GM23248 (cell line): ENCODE data around the gene LRFN2. TPM values are rescaled to one million over a fixed set of nuclear protein-coding genes. Genes with fewer than 3 reads are reported as not detected.

Source experiments
- DNase-seq: peaks from one replicate; pipeline ENCODE4 v3.0.0-alpha.2; 2015
- H2AFZ ChIP-seq: fragments of 200-600 bp; sonication (generic); 2 replicates; pipeline ENCODE4 v1.6.1; 2016; ENCODE audit warnings: antibody characterized with exemption
- H3F3A ChIP-seq: fragments of 200-600 bp; sonication (generic); 2 replicates; pipeline ENCODE4 v1.6.1; 2016; ENCODE audit warnings: mild to moderate bottlenecking, antibody characterized with exemption, mixed run types; ENCODE audit not compliant: insufficient read depth
- H3K27ac ChIP-seq: fragments of 200-600 bp; sonication (generic); 2 replicates; pipeline ENCODE4 v1.5.1; 2016; ENCODE audit warnings: mild to moderate bottlenecking
- H3K27me3 ChIP-seq: fragments of 200-600 bp; sonication (generic); replicated peaks from 2 replicates; pipeline ENCODE4 v1.6.1; 2016; ENCODE audit warnings: mild to moderate bottlenecking; ENCODE audit not compliant: insufficient read depth
- H3K36me3 ChIP-seq: fragments of 200-600 bp; sonication (generic); 2 replicates; pipeline ENCODE4 v1.6.1; 2016; ENCODE audit warnings: low read depth, mild to moderate bottlenecking
- H3K4me1 ChIP-seq: fragments of 200-600 bp; sonication (generic); 2 replicates; pipeline ENCODE4 v1.6.1; 2016; ENCODE audit warnings: mild to moderate bottlenecking; ENCODE audit not compliant: insufficient read depth
- H3K4me2 ChIP-seq: fragments of 200-600 bp; sonication (generic); one replicate; pipeline ENCODE4 v1.6.1; 2016; ENCODE audit warnings: mild to moderate bottlenecking; ENCODE audit not compliant: unreplicated experiment
- H3K4me3 ChIP-seq: fragments of 200-600 bp; sonication (generic); 2 replicates; pipeline ENCODE4 v1.5.1; 2016; ENCODE audit warnings: mild to moderate bottlenecking
- H3K79me2 ChIP-seq: fragments of 200-600 bp; sonication (generic); 2 replicates; pipeline ENCODE4 v1.6.1; 2016; ENCODE audit warnings: mild to moderate bottlenecking; ENCODE audit not compliant: insufficient read depth
- H3K9ac ChIP-seq: fragments of 200-600 bp; sonication (generic); 2 replicates; pipeline ENCODE4 v1.6.1; 2016; ENCODE audit warnings: mild to moderate bottlenecking
- H3K9me2 ChIP-seq: fragments of 200-600 bp; sonication (generic); 2 replicates; pipeline ENCODE4 v1.6.1; 2016; ENCODE audit warnings: mixed run types, mild to moderate bottlenecking, moderate library complexity; ENCODE audit not compliant: insufficient read depth
- H3K9me3 ChIP-seq: fragments of 200-600 bp; sonication (generic); one replicate; pipeline ENCODE4 v1.6.1; 2017; ENCODE audit warnings: low read depth
- H4K20me1 ChIP-seq: fragments of 200-600 bp; sonication (generic); 2 replicates; pipeline ENCODE4 v1.6.0; 2016; ENCODE audit not compliant: insufficient read depth
- EZH2 ChIP-seq: fragments of 200-600 bp; sonication (generic); IDR thresholded peaks from 2 replicates; pipeline ENCODE4 v1.6.1; 2018; ENCODE audit warnings: antibody characterized with exemption, mild to moderate bottlenecking; ENCODE audit not compliant: insufficient read depth, poor library complexity, severe bottlenecking
- EZH2phosphoT487 ChIP-seq: fragments of 200-600 bp; sonication (generic); IDR thresholded peaks from 2 replicates; pipeline ENCODE4 v1.6.1; 2018; ENCODE audit warnings: antibody characterized with exemption, moderate library complexity, mild to moderate bottlenecking, low read depth; ENCODE audit not compliant: insufficient read depth
- WGBS, 2 experiments: methylation state at CpG; one replicate each; pipeline ENCODE4 v1.1.6; 2015 to 2017; ENCODE audit warnings: low lambda C conversion rate in 2 of 2, low coverage in 1 of 2; ENCODE audit errors: missing lambda C conversion rate in 2 of 2; 5-methylcytosine and 5-hydroxymethylcytosine counted together
- in situ Hi-C: fragments of 300-500 bp; cut with MboI; formaldehyde crosslinking; loops from 2 replicates; pipeline ENCODE4 v1.15.0; 2020
- polyA plus RNA-seq: library from polyadenylated mRNA; unstranded; fragments of >200 nt; fragmentation: Nextera tagmentation; extraction: Ambion mirVana; gene quantifications from 2 replicates; pipeline ENCODE4 v1.2.1, GENCODE V29; 2016
- total RNA-seq: library from RNA; depleted of rRNA; stranded (reverse); fragments of >200 nt; shearing (Covaris generic); gene quantifications from 2 replicates; pipeline ENCODE4 v1.2.3, GENCODE V29; 2014

The LRFN2 gene
- total and polyA plus RNA-seq, 2 experiments from 2014 or later: not detected

GRCh38 chr6:40569162-40569910, 17.8 kb downstream of the LRFN2 start:
- Histone ChIP-seq H3K4me2 (no peak overlapping the region), H3K27ac (no peak overlapping the region), H3K79me2 (no peaks in the 10 kb centered on the region), H3K27me3 (no peaks in the 10 kb centered on the region), H3K4me3 (no peak overlapping the region), H3F3A (no peaks in the 10 kb centered on the region), H3K9me3 (no peaks in the 10 kb centered on the region), H2AFZ (no peak overlapping the region), H3K4me1 (no peaks in the 10 kb centered on the region), H3K9ac (no peak overlapping the region), H4K20me1 (no peaks in the 10 kb centered on the region), H3K36me3 (no peaks in the 10 kb centered on the region), H3K9me2 (no peaks in the 10 kb centered on the region)
- no peak for TF ChIP-seq EZH2phosphoT487
- TF ChIP-seq EZH2: no peak
- no peak for DNase-seq
- 43 to 50% methylated on average over 8 of the region's 8 CpGs for WGBS, 2 experiments
- in situ Hi-C loops: no loop called here

GRCh38 chr6:40568062-40568708, 19.0 kb downstream of the LRFN2 start:
- WGBS, 2 experiments: 55 to 66% methylated on average over 5 to 6 of the region's 6 CpGs
- H3F3A ChIP-seq: no peaks in the 10 kb centered on the region

GRCh38 chr6:40563111-40563510, 24.1 kb downstream of the LRFN2 start:
- Histone ChIP-seq H2AFZ (no peak overlapping the region), H3K4me2 (no peak overlapping the region), H3K36me3 (no peaks in the 10 kb centered on the region), H3K4me3 (no peak overlapping the region), H3K27ac (no peak overlapping the region), H3K4me1 (no peaks in the 10 kb centered on the region), H3K9me2 (no peaks in the 10 kb centered on the region), H3K9me3 (no peaks in the 10 kb centered on the region), H3F3A (no peaks in the 10 kb centered on the region), H4K20me1 (no peaks in the 10 kb centered on the region), H3K9ac (no peak overlapping the region), H3K79me2 (no peaks in the 10 kb centered on the region), H3K27me3 (no peaks in the 10 kb centered on the region)
- in situ Hi-C loops: no loop called here
- TF ChIP-seq EZH2: no peak
- TF ChIP-seq EZH2phosphoT487: no peak
- no peak for DNase-seq
- 40 to 43% methylated on average over 5 of the region's 5 CpGs for WGBS, 2 experiments

More at GRCh38 chr6:40568062-40568708, 19.0 kb downstream of the LRFN2 start:
- Histone ChIP-seq H4K20me1 (no peaks in the 10 kb centered on the region), H3K27ac (no peak overlapping the region), H3K79me2 (no peaks in the 10 kb centered on the region), H3K4me2 (no peak overlapping the region), H3K4me1 (no peaks in the 10 kb centered on the region), H3K9me2 (no peaks in the 10 kb centered on the region), H3K27me3 (no peaks in the 10 kb centered on the region), H3K4me3 (no peak overlapping the region), H3K9ac (no peak overlapping the region), H3K9me3 (no peaks in the 10 kb centered on the region), H3K36me3 (no peaks in the 10 kb centered on the region), H2AFZ (no peak overlapping the region)
- in situ Hi-C loops: no loop called here
- no peak for DNase-seq
- TF ChIP-seq EZH2phosphoT487 (no peak), EZH2 (no peak)

GRCh38 chr6:40559056-40559455, 28.1 kb downstream of the LRFN2 start:
- no peak for DNase-seq
- in situ Hi-C loops: no loop called here
- no peak overlapping the region for H3K4me2 ChIP-seq

More at GRCh38 chr6:40559056-40559455, 28.1 kb downstream of the LRFN2 start:
- Histone ChIP-seq H3K79me2 (no peaks in the 10 kb centered on the region), H3K27me3 (peaks cover 8% of the 10 kb centered on the region; the same call in 1 of the 2 replicates), H3K36me3 (no peaks in the 10 kb centered on the region), H3F3A (no peaks in the 10 kb centered on the region), H3K9ac (no peak overlapping the region), H2AFZ (no peak overlapping the region), H3K4me1 (no peaks in the 10 kb centered on the region), H3K27ac (no peak overlapping the region), H4K20me1 (no peaks in the 10 kb centered on the region), H3K9me2 (no peaks in the 10 kb centered on the region), H3K9me3 (no peaks in the 10 kb centered on the region), H3K4me3 (no peak overlapping the region)
- no peak for TF ChIP-seq EZH2
- TF ChIP-seq EZH2phosphoT487: no peak
- 63 to 74% methylated on average over 4 of the region's 4 CpGs for WGBS, 2 experiments
